Measurements from ENCODE around the gene ZNF423.

The ZNF423 gene

DNA sequence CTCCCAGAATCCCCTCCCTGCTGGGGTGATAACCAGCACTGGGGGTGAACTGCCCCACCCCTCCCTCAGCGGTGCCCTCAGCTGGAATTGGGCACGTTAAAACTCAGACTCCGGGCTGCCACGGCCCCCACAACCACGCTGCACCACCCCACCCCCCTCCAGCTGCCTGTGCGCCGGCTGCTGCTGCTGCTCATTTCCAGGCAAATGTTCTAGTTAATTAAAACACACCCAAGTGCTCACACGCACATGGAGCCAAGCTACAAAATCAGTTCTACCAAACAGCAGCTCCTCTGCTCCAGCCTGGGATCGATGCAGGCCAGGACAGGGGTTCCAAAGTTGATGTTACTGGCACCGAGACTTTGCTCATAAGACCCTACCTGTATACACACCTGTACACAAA is 180.5 kb downstream of the ZNF423 start:
- TF ChIP-seq, protein P1, sequence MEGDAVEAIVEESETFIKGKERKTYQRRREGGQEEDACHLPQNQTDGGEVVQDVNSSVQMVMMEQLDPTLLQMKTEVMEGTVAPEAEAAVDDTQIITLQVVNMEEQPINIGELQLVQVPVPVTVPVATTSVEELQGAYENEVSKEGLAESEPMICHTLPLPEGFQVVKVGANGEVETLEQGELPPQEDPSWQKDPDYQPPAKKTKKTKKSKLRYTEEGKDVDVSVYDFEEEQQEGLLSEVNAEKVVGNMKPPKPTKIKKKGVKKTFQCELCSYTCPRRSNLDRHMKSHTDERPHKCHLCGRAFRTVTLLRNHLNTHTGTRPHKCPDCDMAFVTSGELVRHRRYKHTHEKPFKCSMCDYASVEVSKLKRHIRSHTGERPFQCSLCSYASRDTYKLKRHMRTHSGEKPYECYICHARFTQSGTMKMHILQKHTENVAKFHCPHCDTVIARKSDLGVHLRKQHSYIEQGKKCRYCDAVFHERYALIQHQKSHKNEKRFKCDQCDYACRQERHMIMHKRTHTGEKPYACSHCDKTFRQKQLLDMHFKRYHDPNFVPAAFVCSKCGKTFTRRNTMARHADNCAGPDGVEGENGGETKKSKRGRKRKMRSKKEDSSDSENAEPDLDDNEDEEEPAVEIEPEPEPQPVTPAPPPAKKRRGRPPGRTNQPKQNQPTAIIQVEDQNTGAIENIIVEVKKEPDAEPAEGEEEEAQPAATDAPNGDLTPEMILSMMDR (IDR thresholded peaks at IDR 0.05; ENCODE audit: insufficient read depth, low read depth, low read length, missing control alignments): no peak
- no peak overlapping the region for H3K4me3 ChIP-seq (ENCODE audit: low read length)
- no peak for DNase-seq (ENCODE audit: low read depth)

DNA sequence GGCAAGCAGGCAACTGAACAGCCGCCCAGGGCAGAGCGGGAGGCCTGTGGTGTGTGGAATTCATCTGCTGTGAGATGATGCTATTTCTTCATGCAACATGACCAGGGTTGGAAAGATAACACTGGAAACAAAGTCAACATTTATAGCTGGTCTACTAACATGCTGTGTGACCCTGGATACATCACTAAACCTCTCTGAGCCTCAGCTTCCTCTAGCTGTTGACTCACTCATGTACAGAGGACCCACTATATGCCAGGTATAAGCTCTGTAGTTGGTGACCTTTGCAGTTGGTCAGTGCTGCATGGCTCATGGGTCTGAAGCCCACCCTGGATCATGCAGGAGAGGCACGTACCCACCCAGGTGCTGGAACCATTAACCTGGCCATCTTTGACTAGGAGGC is 180.9 kb downstream of the ZNF423 start:
- TF ChIP-seq, protein P1 (IDR thresholded peaks at IDR 0.05; ENCODE audit: insufficient read depth, low read depth, low read length, missing control alignments): no peak
- no peak for DNase-seq (ENCODE audit: low read depth)

DNA sequence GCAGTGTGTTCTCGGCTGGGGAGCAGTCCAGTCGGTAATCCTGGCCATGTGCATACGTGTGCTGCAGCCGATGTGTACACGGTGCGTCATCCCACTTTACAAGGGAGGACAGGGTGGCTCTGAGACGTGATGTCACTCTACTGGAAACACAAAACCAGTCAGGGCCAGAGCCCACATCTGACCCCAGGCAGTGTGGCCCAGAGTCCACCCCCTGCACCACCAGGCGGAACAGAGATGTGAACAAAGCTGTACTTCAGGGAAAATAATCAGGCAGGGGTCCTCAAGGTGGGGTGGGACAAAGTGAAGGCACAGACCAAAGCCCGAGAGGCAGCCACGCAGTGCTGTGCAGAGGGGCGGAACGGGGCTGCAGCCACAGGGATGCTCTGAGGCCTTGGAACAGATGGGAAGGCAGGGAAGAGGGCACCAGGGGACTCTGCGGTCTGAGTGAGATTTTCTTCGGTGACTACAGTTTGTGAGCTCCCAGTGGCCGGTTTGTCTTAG is 181.5 kb downstream of the ZNF423 start:
- TF ChIP-seq, protein P1 (IDR thresholded peaks at IDR 0.05; ENCODE audit: insufficient read depth, low read depth, low read length, missing control alignments): no peak
- no peak for DNase-seq (ENCODE audit: low read depth)
- no peak overlapping the region for H3K4me3 ChIP-seq (ENCODE audit: low read length)

More for the DNA sequence above, 180.9 kb downstream of the ZNF423 start:
- H3K4me3 ChIP-seq (ENCODE audit: low read length): no peak overlapping the region

DNA sequence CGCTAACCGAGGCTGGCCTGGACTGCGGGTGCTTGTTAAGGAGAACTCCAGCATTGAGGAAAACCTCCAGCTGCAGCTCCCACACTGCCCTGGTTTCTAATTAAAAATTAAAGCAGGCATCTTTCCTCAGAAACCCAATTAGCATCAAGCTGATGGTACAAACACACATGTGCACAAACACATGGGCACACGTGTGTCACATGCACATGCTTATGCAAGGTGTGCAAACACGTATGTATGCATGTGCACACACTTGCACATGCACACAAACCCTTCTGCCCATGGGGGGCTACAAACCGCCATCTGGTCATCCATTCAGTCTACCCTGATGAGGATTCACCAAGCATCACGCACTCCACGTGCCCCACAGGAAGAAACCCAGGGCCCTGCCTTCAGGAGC is 182.5 kb downstream of the ZNF423 start:
- H3K4me3 ChIP-seq (ENCODE audit: low read length): no peak overlapping the region
- no peak for DNase-seq (ENCODE audit: low read depth)
- TF ChIP-seq, protein P1 (IDR thresholded peaks at IDR 0.05; ENCODE audit: insufficient read depth, low read depth, low read length, missing control alignments): no peak

DNA sequence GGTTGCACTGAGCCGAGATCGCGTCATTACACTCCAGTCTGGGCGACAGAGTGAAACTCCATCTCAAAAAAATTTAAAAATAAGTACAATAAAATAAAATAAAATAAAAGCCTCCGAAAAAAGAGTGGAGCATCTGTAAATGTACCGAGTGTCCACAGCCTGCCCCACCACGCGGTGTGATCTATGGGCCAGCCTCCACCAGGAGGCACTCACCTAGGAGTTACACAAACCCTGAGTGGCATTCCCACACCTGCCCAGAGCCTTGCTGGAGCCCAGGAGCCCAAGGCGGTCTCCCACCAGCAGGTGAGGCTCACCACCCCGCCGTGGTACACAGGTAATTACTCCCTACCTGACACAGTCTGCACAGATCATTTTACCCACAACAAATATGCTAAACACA is 183.2 kb downstream of the ZNF423 start:
- no peak overlapping the region for H3K4me3 ChIP-seq (ENCODE audit: low read length)
- no peak for DNase-seq (ENCODE audit: low read depth)
- TF ChIP-seq, protein P1 (IDR thresholded peaks at IDR 0.05; ENCODE audit: insufficient read depth, low read depth, low read length, missing control alignments): no peak

DNA sequence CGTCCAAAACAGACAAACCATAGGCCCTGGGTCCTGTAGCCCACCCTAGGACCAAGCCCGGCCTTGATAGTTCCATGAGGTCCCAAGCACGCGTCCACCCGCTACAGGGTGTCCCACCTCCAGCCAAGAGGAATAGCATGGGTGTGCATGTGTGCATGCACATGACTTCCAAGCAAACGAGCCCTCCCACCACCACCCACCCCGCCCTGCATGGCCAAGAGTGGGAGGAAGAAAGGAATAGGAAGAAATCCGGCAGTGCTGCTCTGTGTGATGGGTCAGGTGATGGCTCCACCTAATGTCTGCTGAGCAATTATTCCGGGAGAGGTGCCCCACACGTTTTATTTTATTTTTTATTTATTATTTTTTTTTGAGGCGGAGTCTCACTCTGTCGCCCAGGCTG is 184.6 kb downstream of the ZNF423 start:
- no peak for DNase-seq (ENCODE audit: low read depth)
- TF ChIP-seq, protein P1 (IDR thresholded peaks at IDR 0.05; ENCODE audit: insufficient read depth, low read depth, low read length, missing control alignments): no peak
- no peak overlapping the region for H3K4me3 ChIP-seq (ENCODE audit: low read length)

DNA sequence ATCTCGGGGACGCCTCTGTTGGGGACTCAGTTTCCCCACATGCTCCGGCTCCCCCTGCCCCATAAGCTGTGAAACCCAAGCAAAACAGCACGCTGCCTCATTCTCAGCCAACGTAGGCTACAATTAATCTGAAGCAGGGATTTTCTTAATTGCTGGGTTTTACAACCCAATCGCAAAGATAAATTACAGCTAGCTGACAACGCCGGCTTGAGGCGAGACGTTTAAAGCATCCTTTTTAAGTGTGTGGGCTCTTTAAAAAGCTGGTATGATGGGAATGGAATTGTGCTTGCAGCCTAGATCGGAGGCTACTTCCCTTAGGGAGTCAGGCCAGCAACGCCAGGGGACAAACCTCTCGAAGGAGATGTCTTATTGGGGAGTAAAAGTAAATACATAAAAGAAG is 185.3 kb downstream of the ZNF423 start:
- no peak for DNase-seq (ENCODE audit: low read depth)
- no peak overlapping the region for H3K4me3 ChIP-seq (ENCODE audit: low read length)
- TF ChIP-seq, protein P1 (IDR thresholded peaks at IDR 0.05; ENCODE audit: insufficient read depth, low read depth, low read length, missing control alignments): no peak
